GM21576 (cell line): ENCODE results near the gene SCAI.
"Not testable (repeated sequence)": the region's sequence is repeated elsewhere in the genome, so short reads cannot be mapped to it uniquely, and the experiment has no call there.

Experiments
- ATAC-seq: cut with Tn5 transposase; IDR thresholded peaks from one replicate; pipeline ENCODE4 v1.9.1; 2021; ENCODE audit warnings: mild to moderate bottlenecking, moderate library complexity; ENCODE audit not compliant: unreplicated experiment

Gene SCAI

GRCh38 chr9:125108541-125108940 lies 34.8 kb downstream of the SCAI start:
- ATAC-seq, result not testable (repeated sequence)

GRCh38 chr9:125106285-125106893 lies 36.9 kb downstream of the SCAI start:
- no peak for ATAC-seq

DNA sequence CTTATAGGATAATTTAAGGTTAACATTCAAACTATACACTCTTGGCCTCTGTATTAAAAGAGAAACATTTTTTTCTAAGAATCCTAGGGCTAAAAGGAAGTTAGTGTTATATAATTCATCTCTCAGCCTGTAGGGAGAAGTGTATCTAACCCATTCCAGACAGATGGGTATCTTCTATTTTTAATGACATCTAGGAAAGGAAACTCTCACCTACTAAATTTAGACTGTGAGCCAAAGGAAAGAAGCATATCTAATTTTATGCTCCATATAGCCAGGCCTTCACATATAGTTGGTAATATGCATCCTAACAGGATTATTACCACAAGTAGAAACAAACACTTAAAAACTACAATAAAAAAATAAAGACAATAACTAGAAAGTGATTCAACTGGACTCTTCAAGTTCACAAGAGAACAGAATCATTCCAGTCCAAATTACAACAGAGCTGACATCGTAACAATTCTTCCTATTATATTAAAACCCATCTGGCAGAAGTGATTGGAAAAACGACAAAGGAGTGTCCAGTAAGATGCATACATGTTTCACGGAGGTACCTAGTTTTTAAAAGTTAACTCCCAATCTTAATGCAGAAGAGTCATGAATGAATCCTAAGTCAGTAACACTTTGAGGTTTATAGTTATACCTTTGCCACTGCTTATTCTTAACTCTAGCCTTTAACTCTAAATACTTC lies 39.4 kb downstream of the SCAI start:
- no peak for ATAC-seq

DNA sequence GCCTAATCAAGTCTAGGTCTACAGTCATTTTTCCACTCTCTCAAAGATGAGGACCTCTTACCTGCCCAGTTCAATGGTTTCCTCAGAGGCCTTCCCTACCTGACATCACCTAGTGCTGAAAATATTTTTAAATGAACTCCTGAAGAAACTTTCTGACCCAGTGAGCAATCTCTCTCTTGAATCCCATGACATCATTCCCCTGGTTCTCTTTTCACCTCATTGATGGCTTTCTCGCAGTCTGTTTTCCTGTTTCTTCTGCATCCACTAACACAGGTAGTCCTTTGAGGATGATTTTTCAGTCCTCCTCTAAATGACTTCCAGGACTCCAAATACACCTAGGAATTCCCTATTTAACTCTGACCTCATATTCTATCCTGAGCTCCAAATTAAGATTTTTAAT lies 40.3 kb downstream of the SCAI start:
- ATAC-seq, result no peak

DNA sequence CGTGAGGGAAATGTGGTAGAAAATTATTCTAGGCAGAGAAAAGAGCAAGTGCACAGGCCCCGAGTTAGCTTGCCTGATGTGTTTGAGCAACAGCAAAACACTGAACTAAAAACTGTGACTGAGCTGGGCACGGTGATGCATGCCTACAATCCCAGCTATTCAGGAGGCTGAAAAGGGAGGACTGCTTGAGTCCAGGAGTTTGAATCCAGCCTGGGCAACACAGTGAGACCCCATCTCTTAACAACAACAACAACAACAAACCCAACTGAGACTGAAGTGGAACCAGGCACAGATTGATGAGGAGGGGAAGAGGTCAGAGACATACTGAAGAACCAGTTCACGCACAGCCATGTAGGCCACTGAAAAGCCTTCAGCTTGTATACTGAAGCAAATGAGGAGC lies 42.5 kb downstream of the SCAI start:
- ATAC-seq, result no peak

DNA sequence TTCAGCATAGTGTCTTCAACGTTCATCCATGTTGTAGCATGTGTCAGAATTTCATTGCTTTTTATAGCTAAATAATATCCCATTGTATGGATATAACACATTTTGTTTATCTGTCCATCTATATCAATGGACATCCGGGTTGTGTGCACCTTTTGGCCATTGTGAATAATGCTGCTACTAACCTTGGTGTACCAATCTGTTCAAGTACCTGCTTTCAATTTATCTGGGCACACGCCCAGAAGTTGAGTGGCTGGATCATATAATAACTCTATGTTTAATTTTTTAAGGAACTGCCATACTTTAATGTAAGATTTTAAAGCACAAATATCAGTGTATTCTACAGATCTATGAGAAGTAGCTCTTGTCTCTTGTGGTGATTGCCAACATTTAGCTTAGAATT lies 43.5 kb downstream of the SCAI start:
- ATAC-seq, result no peak

DNA sequence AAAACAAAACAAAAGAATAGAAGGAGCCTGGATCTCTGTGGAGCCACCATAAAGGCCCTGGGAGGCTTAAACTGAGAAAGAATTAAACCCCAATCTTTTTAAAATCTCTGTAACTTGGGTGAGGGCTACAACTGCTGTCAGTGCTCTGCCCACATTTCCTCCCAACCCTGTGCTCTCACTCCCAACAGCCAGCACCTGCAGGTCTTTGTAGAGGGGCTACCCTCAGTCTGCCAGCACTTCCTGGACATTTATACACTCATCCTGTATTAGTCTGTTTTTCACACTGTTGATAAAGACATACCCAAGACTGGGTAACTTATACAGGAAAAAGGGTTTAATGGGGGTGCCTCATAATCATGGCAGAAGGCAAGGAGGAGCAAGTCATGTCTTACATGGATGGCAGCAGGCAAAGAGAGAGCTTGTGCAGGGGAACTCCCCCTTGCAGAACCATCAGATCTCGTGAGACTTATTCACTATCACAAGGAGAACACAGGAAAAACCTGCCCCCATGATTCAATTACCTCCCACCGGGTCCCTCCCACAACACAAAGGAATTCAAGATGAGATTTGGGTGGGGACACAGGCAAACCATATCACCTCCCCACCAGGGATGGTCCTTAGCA lies 47.4 kb downstream of the SCAI start:
- ATAC-seq, result no peak

DNA sequence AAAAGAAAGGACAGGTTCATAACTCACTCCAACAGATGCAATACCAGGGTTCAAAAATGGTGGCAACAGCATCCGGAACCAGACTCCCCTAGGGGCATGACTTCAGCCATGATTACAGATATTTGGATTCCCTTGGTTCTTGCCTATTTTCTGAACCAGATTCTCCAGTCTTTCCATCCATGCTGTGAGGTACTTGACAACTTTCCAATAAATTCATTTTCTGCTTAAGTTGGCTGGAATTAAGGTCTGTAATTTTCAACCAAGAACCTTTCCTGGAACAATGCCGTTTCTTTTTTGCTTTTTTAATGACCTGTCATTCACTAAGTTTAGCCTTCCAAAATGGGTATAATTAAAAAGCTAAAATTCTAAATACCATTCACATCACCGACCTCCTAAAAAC lies 52.2 kb downstream of the SCAI start:
- no peak for ATAC-seq

DNA sequence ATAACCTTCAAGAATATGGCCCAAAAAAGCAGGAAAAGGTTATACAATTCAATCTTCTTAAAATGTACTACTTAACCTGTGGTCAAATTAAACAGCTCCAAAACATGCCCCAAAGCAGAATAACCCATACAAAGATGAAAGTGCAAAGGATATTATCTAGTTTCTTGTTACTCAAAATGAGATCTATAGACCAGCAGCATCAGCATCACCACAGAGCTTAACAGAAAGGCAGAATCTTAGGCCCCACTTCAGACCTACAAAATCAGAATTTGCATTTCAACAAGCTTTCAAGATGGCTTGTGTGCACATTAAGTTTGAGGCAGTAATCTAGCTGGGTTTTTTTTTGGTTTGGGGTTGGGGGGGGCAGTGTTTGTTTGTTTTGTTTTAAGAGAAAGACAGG lies 54.0 kb downstream of the SCAI start:
- ATAC-seq, result no peak

DNA sequence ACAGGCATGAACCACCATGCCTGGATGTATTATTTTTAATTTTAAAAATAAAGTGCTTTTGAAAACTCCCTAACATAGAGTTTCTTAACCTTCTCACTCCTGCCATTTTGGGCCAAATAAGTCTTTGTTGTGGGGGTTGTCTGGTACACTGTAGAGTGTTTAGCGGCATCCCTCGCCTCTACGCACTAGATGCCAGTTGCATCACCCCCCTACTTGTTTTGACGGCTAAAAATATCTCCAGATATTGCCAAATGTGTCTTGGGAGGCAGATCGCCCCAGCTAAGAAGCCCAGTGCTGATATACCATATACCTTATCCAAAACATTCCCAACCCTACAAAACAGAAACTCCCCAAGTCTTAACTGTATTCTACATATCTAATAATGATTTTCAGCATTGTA lies 54.6 kb downstream of the SCAI start:
- no peak for ATAC-seq

DNA sequence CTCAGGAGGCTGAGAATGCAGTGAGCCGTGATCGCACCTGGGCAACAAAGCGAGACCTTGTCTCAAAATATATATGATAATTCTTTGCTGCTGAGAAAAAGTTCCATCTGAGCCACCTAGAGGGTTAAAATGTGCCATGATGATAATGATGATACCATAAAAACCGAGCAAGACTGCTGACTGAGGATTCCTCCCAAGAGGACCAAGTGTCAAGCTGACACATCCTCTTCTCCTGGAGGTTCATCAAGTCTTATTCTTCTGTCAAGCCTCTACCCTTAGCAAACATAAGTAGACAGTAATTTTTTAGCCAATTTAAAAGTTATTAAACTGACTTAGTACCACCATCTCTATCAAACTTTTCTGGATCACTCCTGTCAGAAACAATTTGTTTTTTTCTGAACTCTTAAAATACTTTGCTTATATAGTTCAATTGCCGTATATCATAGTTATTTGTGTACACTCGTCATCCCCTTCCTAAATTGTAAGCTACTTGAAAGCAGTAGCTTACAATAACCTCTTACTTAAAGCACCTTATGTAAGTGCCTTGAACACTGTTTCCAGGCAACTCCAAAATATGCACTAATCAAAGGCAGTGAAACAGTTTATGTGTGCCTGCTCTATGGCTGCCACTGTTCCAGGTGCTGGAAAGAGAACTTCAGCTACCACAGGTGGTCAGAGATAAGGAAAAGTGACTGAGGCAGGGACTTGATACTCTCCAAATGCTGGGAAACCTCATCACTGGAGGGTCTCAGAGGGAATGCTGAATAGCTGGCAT lies 57.4 kb downstream of the SCAI start:
- no peak for ATAC-seq

- ATAC-seq, result not testable (repeated sequence)
These were observed 61.1 kb downstream of the SCAI start for GRCh38 chr9:125082197-125082596.

- not testable (repeated sequence) for ATAC-seq
These were observed 62.5 kb downstream of the SCAI start for GRCh38 chr9:125080797-125081196.

GRCh38 chr9:125079931-125080330 lies 63.4 kb downstream of the SCAI start:
- no peak for ATAC-seq

- ATAC-seq, result no peak
These were observed 67.3 kb downstream of the SCAI start for GRCh38 chr9:125075997-125076396.

GRCh38 chr9:125074976-125075375 lies 68.4 kb downstream of the SCAI start:
- ATAC-seq, result no peak

DNA sequence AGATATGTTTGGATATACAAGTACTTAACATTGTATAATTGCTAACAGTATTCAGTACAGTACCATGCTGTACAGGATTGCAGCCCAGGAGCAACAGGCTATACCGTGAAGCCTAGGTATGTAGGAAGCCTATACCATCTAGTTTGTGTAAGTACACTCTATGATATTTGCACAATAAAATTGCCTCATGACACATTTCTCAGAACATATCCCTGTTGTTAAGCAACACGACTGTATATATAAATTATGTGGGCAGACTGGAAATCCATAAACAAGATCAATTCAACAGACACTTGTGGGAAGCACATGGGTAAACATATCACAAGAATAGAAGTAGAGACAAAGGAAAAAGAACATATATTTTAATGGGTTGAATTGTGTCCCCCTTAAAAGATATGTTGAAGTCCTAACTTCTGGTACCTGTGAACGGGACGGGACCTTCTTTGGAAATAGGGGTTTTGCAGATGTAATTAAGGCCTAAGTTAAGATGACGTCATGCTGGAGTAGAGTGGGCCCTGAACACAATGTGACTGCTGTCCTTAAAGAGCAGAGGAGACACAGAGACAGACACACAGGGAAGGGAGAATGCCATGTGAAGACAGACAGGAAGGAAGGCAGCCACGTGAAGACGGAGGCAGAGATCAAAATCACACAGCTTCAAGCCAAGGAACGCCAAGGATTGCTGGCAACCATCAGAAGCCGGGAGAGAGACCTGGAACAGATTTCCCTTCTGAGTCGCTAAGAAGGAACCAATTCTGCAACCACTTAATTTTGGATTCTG lies 76.3 kb downstream of the SCAI start:
- no peak for ATAC-seq

DNA sequence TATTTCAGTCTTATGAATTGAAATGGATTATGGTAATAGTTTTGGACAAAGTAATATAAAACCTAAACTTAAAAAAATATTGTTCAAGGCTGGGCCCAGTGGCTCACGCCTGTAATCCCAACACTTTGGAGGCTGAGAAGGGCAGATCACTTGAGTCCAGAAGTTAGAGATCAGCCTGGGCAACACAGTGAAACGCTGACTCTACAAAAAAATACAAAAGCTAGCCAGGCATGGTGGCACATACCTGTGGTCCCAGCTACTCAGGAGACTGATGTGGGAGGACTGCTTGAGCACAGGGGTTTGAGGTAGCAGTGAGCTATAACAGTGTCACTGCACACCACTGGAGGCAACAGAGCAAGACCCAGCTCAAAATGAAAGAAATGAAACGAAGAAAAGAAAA lies 81.9 kb downstream of the SCAI start:
- no peak for ATAC-seq

DNA sequence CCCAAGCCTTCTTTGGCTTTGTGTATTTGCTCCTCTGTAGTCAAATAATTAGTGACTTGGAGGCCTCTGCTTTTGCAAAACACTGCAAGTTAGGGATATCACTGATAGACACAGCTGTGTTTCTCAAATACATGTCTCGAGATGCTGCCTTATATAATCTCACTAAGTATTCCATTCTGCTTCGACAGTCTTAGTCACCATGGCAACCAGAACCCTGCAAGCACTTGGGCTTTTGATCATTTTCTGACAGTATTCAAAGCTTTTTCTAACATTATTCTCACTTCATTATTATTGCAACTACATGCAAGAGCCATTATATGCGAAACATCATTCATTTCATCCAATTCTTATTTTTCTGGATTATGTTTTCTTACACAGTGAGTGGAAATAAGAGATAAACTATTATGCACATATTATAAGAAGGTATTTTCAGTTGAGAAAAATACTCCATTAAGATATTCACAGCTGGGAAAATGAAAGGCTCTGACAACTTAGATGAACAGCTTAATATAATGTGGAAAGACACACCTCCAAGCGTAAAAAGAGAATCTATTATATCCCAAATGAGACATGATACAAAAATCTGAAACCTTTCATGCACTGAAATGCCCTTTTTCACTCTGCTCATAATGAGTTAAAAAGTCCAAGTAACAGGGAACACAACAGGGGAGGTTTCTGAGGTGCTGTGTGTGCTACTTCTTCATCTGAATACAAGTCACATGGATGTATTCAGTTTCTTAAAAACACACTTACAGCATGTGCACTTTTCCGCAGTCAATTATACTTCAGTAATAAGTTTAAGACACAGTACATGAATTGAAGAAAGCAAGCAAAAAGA lies 93.9 kb downstream of the SCAI start:
- ATAC-seq, result no peak

GRCh38 chr9:125043631-125044030 lies 99.7 kb downstream of the SCAI start:
- ATAC-seq, result no peak
